ENCODE measurements around the gene MBNL2. TPM values are rescaled to one million over a fixed set of nuclear protein-coding genes. Genes with fewer than 3 reads are reported as not detected.

Gene MBNL2
- total and polyA plus RNA-seq, 4 donors = 13.3 to 108 (median 39.3) TPM

DNA sequence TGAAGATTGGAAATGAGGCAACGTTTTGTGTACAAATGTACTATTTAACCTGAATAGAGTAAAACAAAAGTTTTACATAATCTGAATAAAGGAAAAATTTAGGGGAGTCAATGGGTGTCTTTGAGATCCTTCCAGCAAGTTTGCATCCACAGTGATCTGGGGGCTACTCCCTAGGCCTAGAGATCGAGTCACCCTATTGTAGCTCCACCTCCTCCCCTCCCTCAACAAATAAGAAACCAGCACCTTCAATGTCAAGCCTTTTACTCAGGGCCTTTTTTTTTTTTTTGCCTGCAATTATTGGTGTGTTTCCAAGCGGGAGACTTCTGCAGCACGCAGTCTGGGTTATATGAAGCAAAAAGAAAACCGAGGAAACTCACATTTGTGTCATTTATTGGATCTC is 195.6 kb downstream of the MBNL2 start:
- DNase-seq (no peak), ATAC-seq (ENCODE audit: insufficient read depth, low FRiP score) (no peak)
- 68 to 80% methylated on average over 5 of the region's 5 CpGs for WGBS, 2 donors
- Histone ChIP-seq H3K9me3 (ENCODE audit: control insufficient read depth in 4 of 4, insufficient read depth in 3 of 4, low read length in 3 of 4) (no peaks in the 10 kb centered on the region), H3K36me3 (ENCODE audit: control insufficient read depth in 4 of 4, insufficient read depth in 4 of 4, low read length in 4 of 4) (no peaks in the 10 kb centered on the region), H3K4me1 (ENCODE audit: control insufficient read depth in 5 of 5, insufficient read depth in 5 of 5, low read length in 5 of 5) (peaks cover 0 to 7% (median 0%) of the 10 kb centered on the region in 5 donors), H3K9ac (ENCODE audit: insufficient read depth in 1 of 2, low read length in 2 of 2) (no peak overlapping the region), H3K27me3 (ENCODE audit: control insufficient read depth in 3 of 3, insufficient read depth in 3 of 3, low read length in 2 of 3) (no peaks in the 10 kb centered on the region), H3K4me3 (no peak overlapping the region), H3K27ac (ENCODE audit: low read depth in 1 of 2, low read length in 1 of 2) (no peak overlapping the region)
- TF ChIP-seq, protein P1, sequence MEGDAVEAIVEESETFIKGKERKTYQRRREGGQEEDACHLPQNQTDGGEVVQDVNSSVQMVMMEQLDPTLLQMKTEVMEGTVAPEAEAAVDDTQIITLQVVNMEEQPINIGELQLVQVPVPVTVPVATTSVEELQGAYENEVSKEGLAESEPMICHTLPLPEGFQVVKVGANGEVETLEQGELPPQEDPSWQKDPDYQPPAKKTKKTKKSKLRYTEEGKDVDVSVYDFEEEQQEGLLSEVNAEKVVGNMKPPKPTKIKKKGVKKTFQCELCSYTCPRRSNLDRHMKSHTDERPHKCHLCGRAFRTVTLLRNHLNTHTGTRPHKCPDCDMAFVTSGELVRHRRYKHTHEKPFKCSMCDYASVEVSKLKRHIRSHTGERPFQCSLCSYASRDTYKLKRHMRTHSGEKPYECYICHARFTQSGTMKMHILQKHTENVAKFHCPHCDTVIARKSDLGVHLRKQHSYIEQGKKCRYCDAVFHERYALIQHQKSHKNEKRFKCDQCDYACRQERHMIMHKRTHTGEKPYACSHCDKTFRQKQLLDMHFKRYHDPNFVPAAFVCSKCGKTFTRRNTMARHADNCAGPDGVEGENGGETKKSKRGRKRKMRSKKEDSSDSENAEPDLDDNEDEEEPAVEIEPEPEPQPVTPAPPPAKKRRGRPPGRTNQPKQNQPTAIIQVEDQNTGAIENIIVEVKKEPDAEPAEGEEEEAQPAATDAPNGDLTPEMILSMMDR (IDR thresholded peaks at IDR 0.05; ENCODE audit: control extremely low read depth, extremely low read depth) = no peak

DNA sequence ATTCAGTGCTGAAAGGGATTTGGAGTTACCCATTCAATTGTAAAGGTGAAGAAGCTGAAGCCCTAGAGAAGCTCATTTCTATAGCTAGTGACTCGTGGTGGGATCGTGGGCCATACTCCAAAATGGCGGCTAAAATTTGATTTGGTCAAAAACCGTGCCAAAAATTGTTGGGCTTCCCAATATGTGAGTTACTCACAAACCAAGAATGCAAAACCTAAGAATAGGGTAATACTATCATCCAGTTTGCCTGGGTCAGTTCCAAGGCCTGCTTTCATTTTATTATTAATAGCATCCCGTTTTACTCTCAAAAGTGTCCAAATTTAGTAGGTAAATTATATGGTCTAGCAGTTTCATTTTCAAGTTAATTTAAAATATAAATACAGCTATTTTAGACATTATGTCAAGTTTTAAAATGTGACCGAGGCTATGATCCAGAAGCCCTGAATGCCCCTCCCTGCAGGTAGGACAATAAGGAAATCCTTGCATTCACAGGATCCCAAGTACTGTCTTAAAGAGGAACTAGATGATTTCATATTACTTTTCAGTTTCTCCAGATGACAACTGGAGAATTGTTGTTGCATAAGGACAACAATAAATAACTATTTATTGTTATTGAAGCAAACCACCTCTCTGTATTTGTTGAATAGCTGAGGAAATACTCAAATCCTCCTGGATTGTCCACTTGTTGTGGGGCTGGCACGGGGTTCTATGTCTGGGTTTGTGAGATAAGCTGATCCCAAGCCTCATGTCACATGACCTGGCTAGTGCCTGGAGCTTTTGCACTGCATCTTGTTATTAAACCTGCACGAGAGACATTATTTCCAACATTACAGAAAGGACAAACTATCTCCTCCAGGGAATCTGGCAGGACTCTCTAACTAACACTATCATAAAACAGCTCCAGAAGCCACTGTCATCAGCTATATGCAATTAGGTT is 200.3 kb downstream of the MBNL2 start:
- 84 to 88% methylated on average over 8 of the region's 8 CpGs for WGBS, 2 donors
- DNase-seq = no peak
- Histone ChIP-seq H3K4me1 (ENCODE audit: control insufficient read depth in 5 of 5, insufficient read depth in 5 of 5, low read length in 5 of 5) (peaks cover 0 to 8% (median 0%) of the 10 kb centered on the region in 5 donors), H3K9ac (ENCODE audit: insufficient read depth in 1 of 2, low read length in 2 of 2) (no peak overlapping the region), H3K9me3 (ENCODE audit: control insufficient read depth in 4 of 4, insufficient read depth in 3 of 4, low read length in 3 of 4) (no peaks in the 10 kb centered on the region), H3K4me3 (no peak overlapping the region), H3K27ac (ENCODE audit: low read depth in 1 of 2, low read length in 1 of 2) (no peak overlapping the region), H3K36me3 (ENCODE audit: control insufficient read depth in 4 of 4, insufficient read depth in 4 of 4, low read length in 4 of 4) (no peaks in the 10 kb centered on the region), H3K27me3 (ENCODE audit: control insufficient read depth in 3 of 3, insufficient read depth in 3 of 3, low read length in 2 of 3) (no peaks in the 10 kb centered on the region)
- TF ChIP-seq, protein P1 (IDR thresholded peaks at IDR 0.05; ENCODE audit: control extremely low read depth, extremely low read depth) = no peak
- no peak for ATAC-seq (ENCODE audit: insufficient read depth, low FRiP score)

DNA sequence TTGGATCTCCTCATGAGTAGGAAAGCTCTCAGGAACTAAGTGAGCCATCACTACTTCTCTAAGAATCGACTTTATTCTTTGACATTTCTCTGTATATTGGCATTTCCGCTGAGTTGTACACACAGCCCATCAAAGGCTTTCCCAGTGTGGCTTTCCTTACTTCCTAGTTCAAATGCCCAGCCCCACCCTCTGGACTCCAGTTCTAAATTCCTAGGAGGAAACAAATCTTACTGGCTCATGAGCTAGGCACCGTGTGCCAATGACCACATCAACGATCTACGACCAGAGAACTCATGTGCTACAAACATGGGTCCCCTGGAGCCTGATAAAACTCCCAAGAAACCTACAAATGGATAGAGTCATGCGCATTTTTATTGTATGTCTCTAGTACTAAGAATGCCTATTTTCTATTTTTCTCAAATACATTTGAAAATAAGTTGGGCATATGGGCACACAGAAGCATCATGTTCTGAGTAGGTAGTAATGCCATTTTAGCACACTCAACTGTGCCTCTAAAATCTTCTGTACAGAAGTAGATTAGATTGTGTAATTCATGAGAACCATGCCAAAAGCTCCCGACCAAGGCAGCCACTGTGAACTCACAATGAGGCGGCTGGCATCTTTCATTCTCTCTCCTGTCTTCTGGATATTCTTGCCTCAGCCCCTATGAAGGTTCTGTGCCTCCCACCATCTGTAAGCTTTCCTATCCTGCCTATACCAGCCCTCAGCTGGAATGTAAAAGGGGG is 201.3 kb downstream of the MBNL2 start:
- no peaks in the 10 kb centered on the region for H3K27me3 ChIP-seq (ENCODE audit: control insufficient read depth in 3 of 3, insufficient read depth in 3 of 3, low read length in 2 of 3)
- WGBS, 2 donors = 82 to 88% methylated on average over 8 of the region's 8 CpGs
- H3K36me3 ChIP-seq (ENCODE audit: control insufficient read depth in 4 of 4, insufficient read depth in 4 of 4, low read length in 4 of 4) = no peaks in the 10 kb centered on the region
- TF ChIP-seq, protein P1 (IDR thresholded peaks at IDR 0.05; ENCODE audit: control extremely low read depth, extremely low read depth) = no peak
- DNase-seq (peak; percentile 34 to 71 (median 41)), ATAC-seq (ENCODE audit: insufficient read depth, low FRiP score) (no peak)
- H3K4me3 ChIP-seq = no peak overlapping the region
- peaks cover 0 to 8% (median 0%) of the 10 kb centered on the region in 5 donors for H3K4me1 ChIP-seq (ENCODE audit: control insufficient read depth in 5 of 5, insufficient read depth in 5 of 5, low read length in 5 of 5)
- H3K27ac ChIP-seq (ENCODE audit: low read depth in 1 of 2, low read length in 1 of 2) = no peak overlapping the region
- no peak overlapping the region for H3K9ac ChIP-seq (ENCODE audit: insufficient read depth in 1 of 2, low read length in 2 of 2)
- no peaks in the 10 kb centered on the region for H3K9me3 ChIP-seq (ENCODE audit: control insufficient read depth in 4 of 4, insufficient read depth in 3 of 4, low read length in 3 of 4)
